Hepatocyte (in vitro differentiated cells): ENCODE data around the gene C20orf202.

Source experiments
- EZH2phosphoT487 ChIP-seq: fragments of 200-600 bp; sonication (generic); IDR thresholded peaks from one replicate; pipeline ENCODE4 v1.6.1; 2018; ENCODE audit warnings: antibody characterized with exemption, mild to moderate bottlenecking, low read depth, moderate library complexity; ENCODE audit not compliant: unreplicated experiment, severe bottlenecking
- TF ChIP-seq, protein P1 (sequence below): fragments of 200-600 bp; sonication (generic); IDR thresholded peaks from 2 replicates; pipeline ENCODE4 v1.5.1; 2016; ENCODE audit warnings: antibody characterized with exemption, mild to moderate bottlenecking; ENCODE audit not compliant: poor library complexity

DNA sequence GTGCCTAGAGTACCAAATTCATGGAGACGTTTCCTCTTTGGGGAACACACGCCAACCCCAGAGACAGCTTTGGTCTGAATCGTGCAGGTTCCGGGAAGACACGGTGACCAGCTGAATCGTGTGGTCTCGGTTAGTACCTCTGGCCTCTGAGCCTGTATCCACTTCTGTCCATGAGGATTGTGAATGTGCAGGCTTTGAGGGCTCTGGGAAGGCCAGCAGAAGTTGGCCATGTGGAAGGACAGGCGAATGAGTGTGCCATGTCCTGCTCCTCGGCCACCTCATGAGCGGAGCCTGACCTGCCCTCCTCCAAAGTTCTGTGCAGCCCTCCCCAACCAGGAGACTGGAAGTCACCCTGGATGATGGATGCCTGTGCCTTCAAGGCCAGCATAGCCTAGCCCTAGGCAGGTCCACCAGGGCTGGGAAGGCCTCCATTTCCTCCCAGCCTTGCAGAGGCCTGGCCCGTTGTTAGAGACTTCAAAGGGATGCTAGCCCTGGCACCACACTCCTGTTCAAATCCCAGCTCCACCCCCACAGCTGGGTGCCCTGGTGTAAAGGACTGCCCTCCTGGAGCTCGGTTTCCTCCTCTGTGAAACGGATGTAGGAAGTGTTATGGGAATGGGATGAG lies 16.8 kb upstream of the C20orf202 start:
- TF ChIP-seq, protein P1, sequence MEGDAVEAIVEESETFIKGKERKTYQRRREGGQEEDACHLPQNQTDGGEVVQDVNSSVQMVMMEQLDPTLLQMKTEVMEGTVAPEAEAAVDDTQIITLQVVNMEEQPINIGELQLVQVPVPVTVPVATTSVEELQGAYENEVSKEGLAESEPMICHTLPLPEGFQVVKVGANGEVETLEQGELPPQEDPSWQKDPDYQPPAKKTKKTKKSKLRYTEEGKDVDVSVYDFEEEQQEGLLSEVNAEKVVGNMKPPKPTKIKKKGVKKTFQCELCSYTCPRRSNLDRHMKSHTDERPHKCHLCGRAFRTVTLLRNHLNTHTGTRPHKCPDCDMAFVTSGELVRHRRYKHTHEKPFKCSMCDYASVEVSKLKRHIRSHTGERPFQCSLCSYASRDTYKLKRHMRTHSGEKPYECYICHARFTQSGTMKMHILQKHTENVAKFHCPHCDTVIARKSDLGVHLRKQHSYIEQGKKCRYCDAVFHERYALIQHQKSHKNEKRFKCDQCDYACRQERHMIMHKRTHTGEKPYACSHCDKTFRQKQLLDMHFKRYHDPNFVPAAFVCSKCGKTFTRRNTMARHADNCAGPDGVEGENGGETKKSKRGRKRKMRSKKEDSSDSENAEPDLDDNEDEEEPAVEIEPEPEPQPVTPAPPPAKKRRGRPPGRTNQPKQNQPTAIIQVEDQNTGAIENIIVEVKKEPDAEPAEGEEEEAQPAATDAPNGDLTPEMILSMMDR: no peak
- TF ChIP-seq EZH2phosphoT487: no peak
